GM12878 (cell line): ENCODE results near the gene CADM3.

Experiments used
- FOXK2 ChIP-seq: fragments of 450-650 bp; IDR thresholded peaks from 2 replicates; pipeline ENCODE4 v1.6.1; 2017; ENCODE audit warnings: mild to moderate bottlenecking, moderate library complexity
- HDAC6 ChIP-seq: fragments of 200-600 bp; sonication (generic); IDR thresholded peaks from one replicate; pipeline ENCODE4 v1.8.0; 2017; ENCODE audit warnings: antibody characterized with exemption; ENCODE audit not compliant: unreplicated experiment
- MEF2A ChIP-seq: IDR thresholded peaks from 2 replicates; pipeline ENCODE4 v1.6.1; 2011; ENCODE audit warnings: low read depth, mild to moderate bottlenecking, low read length, moderate library complexity; ENCODE audit not compliant: insufficient read depth
- MXI1 ChIP-seq: fragments of 150-350 bp; IDR thresholded peaks from 2 replicates; pipeline ENCODE4 v1.6.1; 2011; ENCODE audit warnings: low read depth, mild to moderate bottlenecking, inconsistent platforms, low read length, improper control_type of control experiment
- MYC ChIP-seq: IDR thresholded peaks from 2 replicates; pipeline ENCODE4 v1.6.1; 2011; ENCODE audit warnings: mild to moderate bottlenecking, low read length, moderate library complexity, inconsistent platforms; ENCODE audit not compliant: insufficient read depth, insufficient replicate concordance, insufficient read length, severe bottlenecking
- RAD21 ChIP-seq: IDR thresholded peaks from 2 replicates; pipeline ENCODE4 v1.6.1; 2011; ENCODE audit warnings: mild to moderate bottlenecking, low read depth, low read length, moderate library complexity; ENCODE audit not compliant: insufficient read depth
- SMARCA5 ChIP-seq: fragments of 450-650 bp; IDR thresholded peaks from 2 replicates; pipeline ENCODE4 v1.6.1; 2017; ENCODE audit warnings: mild to moderate bottlenecking
- SP1 ChIP-seq: IDR thresholded peaks from one replicate; pipeline ENCODE4 v1.6.1; 2011; ENCODE audit warnings: low read depth, low read length
- ZNF24 ChIP-seq: fragments of 450-650 bp; IDR thresholded peaks from 2 replicates; pipeline ENCODE4 v1.6.1; 2017; ENCODE audit warnings: antibody characterized with exemption, mild to moderate bottlenecking
- ZNF274 ChIP-seq: IDR thresholded peaks from one replicate; pipeline ENCODE4 v1.8.0; 2011; ENCODE audit not compliant: insufficient read length, insufficient read depth
- ZNF622 ChIP-seq: fragments of 450-650 bp; IDR thresholded peaks from 2 replicates; pipeline ENCODE4 v1.6.1; 2017; ENCODE audit warnings: mild to moderate bottlenecking, inconsistent platforms
- TF ChIP-seq, protein P1 (sequence below), 3 experiments: IDR thresholded peaks in 2 of 3; conservative IDR thresholded peaks in 1 of 3; 2 replicates each; pipeline ENCODE4 v1.5.1; 2011; ENCODE audit warnings: low read depth in 3 of 3, low read length in 3 of 3, mild to moderate bottlenecking in 3 of 3, control low read depth in 2 of 3, moderate library complexity in 2 of 3, inconsistent platforms in 1 of 3, mixed read lengths in 1 of 3; ENCODE audit not compliant: control insufficient read depth in 2 of 3, insufficient read depth in 1 of 3; ENCODE audit errors: extremely low read depth in 1 of 3
- TF ChIP-seq, protein P2 (sequence below): fragments of 450-650 bp; formaldehyde crosslinking; IDR thresholded peaks from 2 replicates; pipeline ENCODE4 v1.5.0; 2022; ENCODE audit warnings: mild to moderate bottlenecking, missing genetic modification characterization
- TF ChIP-seq, protein P3 (sequence below): IDR thresholded peaks from 2 replicates; pipeline ENCODE4 v1.6.1; 2011; ENCODE audit warnings: borderline replicate concordance, low read depth, mild to moderate bottlenecking, moderate library complexity, mixed read lengths, low read length; ENCODE audit not compliant: insufficient read depth; ENCODE audit errors: extremely low read length

DNA sequence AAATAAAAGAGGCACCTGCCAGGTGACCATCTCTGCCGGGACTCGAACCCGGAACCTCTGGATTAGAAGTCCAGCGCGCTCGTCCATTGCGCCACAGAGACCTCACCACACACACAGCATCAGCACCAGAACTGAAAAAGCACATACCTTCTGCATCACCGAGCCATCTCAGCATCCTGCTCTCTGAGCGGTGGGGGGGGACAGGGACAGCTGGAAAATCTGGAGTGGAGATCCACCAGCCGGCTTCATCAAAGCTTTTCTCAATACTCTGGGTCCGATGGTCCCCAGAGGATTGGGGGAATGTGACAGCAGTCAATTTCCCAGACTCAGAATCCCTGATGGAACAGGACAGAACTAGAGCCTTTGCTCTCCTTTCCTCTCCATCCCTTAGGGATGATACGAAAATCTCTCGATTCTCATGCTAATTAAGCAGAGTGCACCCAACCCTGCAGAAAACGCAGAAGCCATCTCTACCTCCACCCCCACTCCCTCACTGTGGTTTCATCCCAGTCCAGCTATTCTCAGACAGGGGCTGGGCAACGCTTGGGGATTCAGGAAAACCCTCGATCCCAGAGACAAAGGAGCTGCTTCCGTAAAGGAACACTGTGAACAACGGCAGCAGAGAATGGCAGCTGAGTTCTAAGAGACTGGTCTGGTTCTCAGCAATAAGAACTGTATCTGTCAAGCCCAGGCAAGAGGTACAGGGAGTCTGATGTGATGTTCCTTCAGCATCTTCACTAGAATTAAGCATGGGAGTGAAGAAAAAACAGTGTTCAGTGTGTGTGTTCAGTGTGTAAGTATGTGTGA is 29.6 kb upstream of the CADM3 start:
- TF ChIP-seq ZNF622: no peak
- no peak for TF ChIP-seq SMARCA5
- no peak for TF ChIP-seq MXI1
- no peak for TF ChIP-seq RAD21
- no peak for TF ChIP-seq MEF2A
- TF ChIP-seq HDAC6: no peak
- TF ChIP-seq, protein P1, sequence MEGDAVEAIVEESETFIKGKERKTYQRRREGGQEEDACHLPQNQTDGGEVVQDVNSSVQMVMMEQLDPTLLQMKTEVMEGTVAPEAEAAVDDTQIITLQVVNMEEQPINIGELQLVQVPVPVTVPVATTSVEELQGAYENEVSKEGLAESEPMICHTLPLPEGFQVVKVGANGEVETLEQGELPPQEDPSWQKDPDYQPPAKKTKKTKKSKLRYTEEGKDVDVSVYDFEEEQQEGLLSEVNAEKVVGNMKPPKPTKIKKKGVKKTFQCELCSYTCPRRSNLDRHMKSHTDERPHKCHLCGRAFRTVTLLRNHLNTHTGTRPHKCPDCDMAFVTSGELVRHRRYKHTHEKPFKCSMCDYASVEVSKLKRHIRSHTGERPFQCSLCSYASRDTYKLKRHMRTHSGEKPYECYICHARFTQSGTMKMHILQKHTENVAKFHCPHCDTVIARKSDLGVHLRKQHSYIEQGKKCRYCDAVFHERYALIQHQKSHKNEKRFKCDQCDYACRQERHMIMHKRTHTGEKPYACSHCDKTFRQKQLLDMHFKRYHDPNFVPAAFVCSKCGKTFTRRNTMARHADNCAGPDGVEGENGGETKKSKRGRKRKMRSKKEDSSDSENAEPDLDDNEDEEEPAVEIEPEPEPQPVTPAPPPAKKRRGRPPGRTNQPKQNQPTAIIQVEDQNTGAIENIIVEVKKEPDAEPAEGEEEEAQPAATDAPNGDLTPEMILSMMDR (IDR thresholded peaks at IDR 0.05 in 2 of 3, conservative IDR thresholded peaks at IDR 0.05 in 1 of 3; ENCODE audit: control insufficient read depth in 2 of 3, extremely low read depth in 1 of 3, insufficient read depth in 1 of 3, low read depth in 3 of 3, low read length in 3 of 3): no peak
- TF ChIP-seq SP1: no peak
- TF ChIP-seq ZNF24: no peak
- no peak for TF ChIP-seq FOXK2
- TF ChIP-seq ZNF274: no peak
- TF ChIP-seq MYC: no peak
- TF ChIP-seq, protein P2, sequence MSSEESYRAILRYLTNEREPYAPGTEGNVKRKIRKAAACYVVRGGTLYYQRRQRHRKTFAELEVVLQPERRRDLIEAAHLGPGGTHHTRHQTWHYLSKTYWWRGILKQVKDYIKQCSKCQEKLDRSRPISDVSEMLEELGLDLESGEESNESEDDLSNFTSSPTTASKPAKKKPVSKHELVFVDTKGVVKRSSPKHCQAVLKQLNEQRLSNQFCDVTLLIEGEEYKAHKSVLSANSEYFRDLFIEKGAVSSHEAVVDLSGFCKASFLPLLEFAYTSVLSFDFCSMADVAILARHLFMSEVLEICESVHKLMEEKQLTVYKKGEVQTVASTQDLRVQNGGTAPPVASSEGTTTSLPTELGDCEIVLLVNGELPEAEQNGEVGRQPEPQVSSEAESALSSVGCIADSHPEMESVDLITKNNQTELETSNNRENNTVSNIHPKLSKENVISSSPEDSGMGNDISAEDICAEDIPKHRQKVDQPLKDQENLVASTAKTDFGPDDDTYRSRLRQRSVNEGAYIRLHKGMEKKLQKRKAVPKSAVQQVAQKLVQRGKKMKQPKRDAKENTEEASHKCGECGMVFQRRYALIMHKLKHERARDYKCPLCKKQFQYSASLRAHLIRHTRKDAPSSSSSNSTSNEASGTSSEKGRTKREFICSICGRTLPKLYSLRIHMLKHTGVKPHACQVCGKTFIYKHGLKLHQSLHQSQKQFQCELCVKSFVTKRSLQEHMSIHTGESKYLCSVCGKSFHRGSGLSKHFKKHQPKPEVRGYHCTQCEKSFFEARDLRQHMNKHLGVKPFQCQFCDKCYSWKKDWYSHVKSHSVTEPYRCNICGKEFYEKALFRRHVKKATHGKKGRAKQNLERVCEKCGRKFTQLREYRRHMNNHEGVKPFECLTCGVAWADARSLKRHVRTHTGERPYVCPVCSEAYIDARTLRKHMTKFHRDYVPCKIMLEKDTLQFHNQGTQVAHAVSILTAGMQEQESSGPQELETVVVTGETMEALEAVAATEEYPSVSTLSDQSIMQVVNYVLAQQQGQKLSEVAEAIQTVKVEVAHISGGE (CRISPR knock-in tag): no peak
- TF ChIP-seq, protein P3, sequence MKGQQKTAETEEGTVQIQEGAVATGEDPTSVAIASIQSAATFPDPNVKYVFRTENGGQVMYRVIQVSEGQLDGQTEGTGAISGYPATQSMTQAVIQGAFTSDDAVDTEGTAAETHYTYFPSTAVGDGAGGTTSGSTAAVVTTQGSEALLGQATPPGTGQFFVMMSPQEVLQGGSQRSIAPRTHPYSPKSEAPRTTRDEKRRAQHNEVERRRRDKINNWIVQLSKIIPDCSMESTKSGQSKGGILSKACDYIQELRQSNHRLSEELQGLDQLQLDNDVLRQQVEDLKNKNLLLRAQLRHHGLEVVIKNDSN: no peak
